Activated CD4-positive, alpha-beta memory T cell treated with anti-CD3 and anti-CD28 coated beads, Interleukin-2, amount 10 ng/mL, durations not matched to agents 7 days and 5 days (primary cell): ENCODE results near the gene C9. TPM values are rescaled to one million over a fixed set of nuclear protein-coding genes. Genes with fewer than 3 reads are reported as not detected.
"Not testable (repeated sequence)": the region's sequence is repeated elsewhere in the genome, so short reads cannot be mapped to it uniquely, and the experiment has no call there.

ENCODE experiments used
- CTCF ChIA-PET: fragments of 350-600 bp; sonication (Branson Sonifier 250); formaldehyde crosslinking; loops from one replicate; lab custom pipeline; 2021; ENCODE audit warnings: antibody characterized with exemption, inconsistent platforms; lab: Charles Lee
- POLR2A ChIA-PET: fragments of 350-600 bp; sonication (Branson Sonifier 250); formaldehyde crosslinking; loops from one replicate; lab custom pipeline; 2021; ENCODE audit warnings: antibody characterized with exemption; lab: Charles Lee
- DNase-seq: peaks from one replicate; pipeline ENCODE4 v3.0.0-alpha.2; 2020
- H3K27ac Mint-ChIP-seq: one replicate; pipeline ENCODE4 v1.8.0; 2021; ENCODE audit warnings: mild to moderate bottlenecking, mixed read lengths
- H3K27me3 Mint-ChIP-seq: one replicate; pipeline ENCODE4 v1.8.0; 2021; ENCODE audit warnings: mixed read lengths
- H3K36me3 Mint-ChIP-seq: one replicate; pipeline ENCODE4 v1.8.0; 2021; ENCODE audit warnings: low read depth, mixed read lengths
- H3K4me1 Mint-ChIP-seq: one replicate; pipeline ENCODE4 v1.8.0; 2021; ENCODE audit warnings: mixed read lengths
- H3K4me3 Mint-ChIP-seq: one replicate; pipeline ENCODE4 v1.8.0; 2021; ENCODE audit warnings: mild to moderate bottlenecking, mixed read lengths
- H3K9me3 Mint-ChIP-seq: one replicate; pipeline ENCODE4 v1.8.0; 2021; ENCODE audit warnings: mixed read lengths
- total RNA-seq, 2 experiments: library from RNA; stranded (reverse); gene quantifications; one replicate each; pipeline ENCODE4 v1.2.3, GENCODE V29; 2021

C9 gene
- not detected for total RNA-seq

GRCh38 chr5:39364367-39364766, at the start of gene C9:
TSS of gene C9 (minus strand) at chr5:39364495. CDS start at chr5:39364464, 31 bp downstream.
- Mint-ChIP-seq H3K27me3 (no peaks in the 10 kb centered on the region), H3K9me3 (no peaks in the 10 kb centered on the region), H3K4me1 (no peaks in the 10 kb centered on the region), H3K36me3 (no peaks in the 10 kb centered on the region), H3K27ac (no peak within 1 kb of the TSS), H3K4me3 (no peak within 1 kb of the TSS)
- ChIA-PET POLR2A (interaction anchor here (0.6 kb wide), 1 partner anchor 178 kb away, joined by 3 read pairs; no protein-coding TSS in a partner anchor), CTCF (interaction anchor here (2.2 kb wide), 1 partner anchor 11 kb away, joined by 9 read pairs; no protein-coding TSS in a partner anchor)
- DNase-seq, result no peak

DNA sequence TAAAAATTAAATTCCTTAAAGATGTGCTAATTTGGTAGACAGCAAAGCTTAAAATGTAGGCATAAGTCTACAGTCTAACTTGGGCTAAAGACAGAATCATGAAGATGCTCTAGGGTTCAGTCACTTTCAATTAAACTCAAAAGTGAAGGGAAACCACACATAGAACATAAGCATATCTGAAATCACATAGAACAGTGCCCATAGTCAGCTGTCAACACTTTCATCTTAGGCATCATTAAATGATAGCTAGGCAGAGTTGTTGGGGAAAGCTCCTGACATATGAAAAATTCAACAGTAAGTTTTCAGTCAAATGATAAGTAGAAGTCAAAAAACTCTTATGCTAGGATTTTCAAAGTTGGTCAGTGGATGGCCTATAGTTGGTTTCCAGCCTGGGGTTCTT, 49.5 kb upstream of the C9 start:
- DNase-seq, result no peak
- no peak overlapping the region for H3K4me3 Mint-ChIP-seq
- H3K9me3 Mint-ChIP-seq, result no peaks in the 10 kb centered on the region
- CTCF ChIA-PET, result no interaction called here
- no peaks in the 10 kb centered on the region for H3K4me1 Mint-ChIP-seq
- no peaks in the 10 kb centered on the region for H3K36me3 Mint-ChIP-seq
- POLR2A ChIA-PET, result no interaction called here
- no peak overlapping the region for H3K27ac Mint-ChIP-seq
- peaks cover 28% of the 10 kb centered on the region for H3K27me3 Mint-ChIP-seq

DNA sequence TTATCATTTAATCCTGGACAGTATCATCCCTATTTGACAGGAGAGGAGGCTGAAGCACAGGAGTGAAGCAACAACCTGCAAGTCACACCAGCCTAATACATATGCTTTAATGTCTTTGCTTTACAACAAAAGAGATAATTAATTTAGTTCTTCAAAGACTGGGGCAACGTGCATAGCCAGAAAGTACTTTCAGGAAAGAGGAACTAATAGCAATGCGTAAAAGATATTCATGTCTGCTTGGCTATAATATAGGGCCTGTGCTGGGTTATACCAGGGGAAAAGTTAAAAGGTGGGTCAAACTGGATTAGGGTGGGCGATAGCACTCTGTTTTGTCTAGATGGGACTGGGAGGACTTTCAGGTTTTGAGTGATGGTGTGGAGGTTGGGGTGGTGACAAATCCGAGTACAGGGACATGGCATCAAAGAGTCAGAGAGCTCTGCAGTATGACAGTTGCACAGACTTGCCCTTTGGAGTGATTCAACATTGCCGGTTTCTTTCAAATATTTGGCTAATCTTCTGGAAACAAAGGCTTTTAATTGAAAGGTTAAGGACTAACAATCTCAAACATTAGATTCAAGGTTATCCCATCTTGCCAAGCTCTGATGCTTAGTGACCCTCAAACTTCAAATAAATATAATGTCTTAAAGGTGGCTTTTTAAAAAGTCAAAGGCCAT, 48.6 kb upstream of the C9 start:
- DNase-seq, result no peak
- ChIA-PET POLR2A (no interaction called here), CTCF (no interaction called here)
- Mint-ChIP-seq H3K4me3 (no peak overlapping the region), H3K9me3 (no peaks in the 10 kb centered on the region), H3K36me3 (no peaks in the 10 kb centered on the region), H3K27ac (no peak overlapping the region), H3K4me1 (no peaks in the 10 kb centered on the region), H3K27me3 (peaks cover 28% of the 10 kb centered on the region)

DNA sequence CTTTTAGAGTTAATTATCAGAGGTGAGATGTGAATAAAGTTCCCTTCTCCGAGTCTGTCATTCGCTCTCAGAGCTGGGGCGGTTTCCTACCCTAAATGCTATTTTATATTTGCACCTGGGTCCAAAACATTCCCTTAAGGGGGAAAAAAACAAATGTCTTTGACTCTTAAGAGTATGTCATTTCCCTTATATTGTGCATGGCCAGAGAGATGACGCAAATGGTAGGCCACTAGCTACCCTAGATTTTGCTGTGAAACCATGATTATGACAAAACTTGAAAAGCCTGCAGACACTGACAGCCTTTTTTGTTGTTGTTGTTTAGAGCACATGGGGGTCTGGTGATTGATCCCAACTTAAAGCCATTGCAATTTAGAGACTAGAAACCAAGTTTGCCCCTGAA, 47.7 kb upstream of the C9 start:
- H3K27ac Mint-ChIP-seq, result no peak overlapping the region

DNA sequence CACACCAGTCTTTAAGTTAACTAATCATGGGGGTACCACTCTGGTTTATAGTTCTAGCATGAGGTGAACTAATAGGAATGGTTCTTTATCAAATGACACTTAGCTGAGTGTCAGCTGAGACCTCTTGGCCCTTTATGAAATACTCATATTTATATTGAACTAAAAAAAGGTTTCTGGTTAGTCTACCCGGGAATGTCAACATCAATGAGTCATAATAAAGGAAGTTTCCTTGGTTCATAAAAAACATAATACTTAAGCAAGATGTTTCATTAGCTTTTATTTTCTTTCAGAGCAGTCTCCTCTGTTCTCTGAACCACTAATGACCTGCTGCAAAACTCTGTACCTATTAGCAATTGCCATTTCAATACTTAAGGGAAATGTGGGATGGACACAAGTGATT, 46.8 kb upstream of the C9 start:
- Mint-ChIP-seq H3K4me3 (no peak overlapping the region), H3K9me3 (no peaks in the 10 kb centered on the region), H3K4me1 (no peaks in the 10 kb centered on the region), H3K36me3 (no peaks in the 10 kb centered on the region), H3K27me3 (peaks cover 23% of the 10 kb centered on the region), H3K27ac (no peak overlapping the region)
- POLR2A ChIA-PET, result no interaction called here
- no peak for DNase-seq
- CTCF ChIA-PET, result no interaction called here

More for the DNA sequence above, 47.7 kb upstream of the C9 start:
- no peak overlapping the region for H3K4me3 Mint-ChIP-seq
- H3K9me3 Mint-ChIP-seq, result no peaks in the 10 kb centered on the region
- H3K36me3 Mint-ChIP-seq, result no peaks in the 10 kb centered on the region
- H3K27me3 Mint-ChIP-seq, result peaks cover 25% of the 10 kb centered on the region
- no peaks in the 10 kb centered on the region for H3K4me1 Mint-ChIP-seq
- POLR2A ChIA-PET, result no interaction called here
- DNase-seq, result no peak
- CTCF ChIA-PET, result no interaction called here

DNA sequence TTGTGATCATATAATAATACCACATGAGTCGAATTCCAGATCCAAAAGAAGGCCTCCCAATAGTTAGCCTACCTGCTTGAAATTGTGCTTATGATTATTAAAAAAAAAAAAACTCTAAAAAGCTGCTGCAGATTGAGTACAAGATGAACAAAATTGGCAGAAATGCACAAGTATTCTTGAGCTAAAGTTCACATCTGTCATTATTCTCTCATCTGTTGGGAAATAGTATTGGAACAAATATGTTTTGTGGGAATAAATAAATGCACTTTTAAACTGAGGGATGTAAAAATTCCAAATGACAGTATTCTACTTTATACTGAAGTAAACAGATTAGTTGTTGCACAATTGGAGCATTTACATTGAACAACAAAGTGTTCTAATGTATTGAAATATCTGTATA, 44.7 kb upstream of the C9 start:
- Mint-ChIP-seq H3K36me3 (no peaks in the 10 kb centered on the region), H3K27ac (no peak overlapping the region), H3K4me3 (no peak overlapping the region), H3K9me3 (no peaks in the 10 kb centered on the region), H3K27me3 (peaks cover 19% of the 10 kb centered on the region), H3K4me1 (no peaks in the 10 kb centered on the region)
- POLR2A ChIA-PET, result no interaction called here
- no peak for DNase-seq
- CTCF ChIA-PET, result no interaction called here

DNA sequence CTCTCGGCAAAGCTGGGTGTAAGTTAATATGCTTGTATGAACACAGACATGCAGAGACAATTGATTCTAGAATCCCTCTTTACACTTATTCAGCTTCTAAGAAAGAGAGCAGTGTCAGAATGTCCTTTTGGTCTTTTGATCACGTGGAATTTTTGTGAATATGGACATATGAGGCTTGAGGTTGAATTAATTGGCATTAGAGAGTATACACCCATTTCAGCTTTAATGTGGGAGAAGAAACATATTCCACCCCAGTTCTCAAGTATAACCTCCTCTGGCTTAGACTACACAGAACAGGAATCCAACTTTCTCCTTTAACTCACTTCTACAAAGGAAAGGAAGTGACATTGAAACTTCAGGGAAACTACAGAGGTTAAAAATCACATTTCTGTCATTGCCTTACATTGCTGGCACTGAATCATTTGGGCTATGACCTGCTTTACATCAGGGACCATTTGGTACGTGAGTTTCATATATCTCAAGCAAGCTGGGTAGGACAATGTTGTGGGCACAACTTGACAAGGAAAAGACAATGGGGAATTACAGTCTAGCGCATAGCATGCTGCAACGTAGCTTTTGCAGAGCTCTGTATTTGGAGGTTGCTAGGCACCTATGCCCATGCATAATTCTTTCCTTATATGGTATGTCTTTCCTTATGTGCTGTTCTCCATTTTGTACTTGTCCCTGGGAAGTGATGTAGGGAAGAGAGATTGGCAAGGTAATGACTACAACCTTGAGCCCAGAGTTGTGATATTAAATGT, 41.0 kb upstream of the C9 start:
- DNase-seq, result no peak
- ChIA-PET POLR2A (no interaction called here), CTCF (interaction anchor here (1.0 kb wide), 1 partner anchor 29 kb away, joined by 3 read pairs; no protein-coding TSS in a partner anchor)
- H3K27me3 Mint-ChIP-seq, result peaks cover 3% of the 10 kb centered on the region
- no peaks in the 10 kb centered on the region for H3K9me3 Mint-ChIP-seq
- no peaks in the 10 kb centered on the region for H3K4me1 Mint-ChIP-seq
- no peaks in the 10 kb centered on the region for H3K36me3 Mint-ChIP-seq
- no peak overlapping the region for H3K4me3 Mint-ChIP-seq
- no peak overlapping the region for H3K27ac Mint-ChIP-seq

GRCh38 chr5:39403761-39404160, 39.5 kb upstream of the C9 start:
- H3K36me3 Mint-ChIP-seq, DNase-seq, H3K27me3 Mint-ChIP-seq, H3K27ac Mint-ChIP-seq, H3K9me3 Mint-ChIP-seq, POLR2A ChIA-PET, CTCF ChIA-PET, H3K4me1 Mint-ChIP-seq, H3K4me3 Mint-ChIP-seq: not testable (repeated sequence)

DNA sequence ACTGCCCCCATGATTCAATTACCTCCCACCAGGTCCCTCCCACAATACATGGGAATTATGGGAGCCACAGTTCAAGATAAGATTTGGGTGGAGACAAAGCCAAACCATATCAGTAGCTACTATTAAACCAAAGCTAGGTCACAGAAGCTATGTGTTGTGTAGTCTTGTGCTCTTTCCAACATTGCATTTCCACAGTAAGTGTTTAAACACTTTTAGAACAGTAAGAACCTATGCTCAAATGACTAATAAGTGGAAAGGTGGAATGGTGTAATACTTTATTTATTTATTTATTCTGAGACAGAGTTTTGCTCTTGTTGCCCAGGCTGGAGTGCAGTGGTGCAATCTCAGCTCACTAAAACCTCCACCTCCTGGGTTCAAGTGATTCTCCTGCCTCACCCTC, 37.8 kb upstream of the C9 start:
- H3K36me3 Mint-ChIP-seq, POLR2A ChIA-PET, H3K27ac Mint-ChIP-seq, DNase-seq, H3K27me3 Mint-ChIP-seq, H3K4me3 Mint-ChIP-seq, H3K4me1 Mint-ChIP-seq, H3K9me3 Mint-ChIP-seq: not testable (repeated sequence)
- CTCF ChIA-PET, result interaction anchor here (2.8 kb wide), 1 partner anchor 26 kb away, joined by 6 read pairs; no protein-coding TSS in a partner anchor

DNA sequence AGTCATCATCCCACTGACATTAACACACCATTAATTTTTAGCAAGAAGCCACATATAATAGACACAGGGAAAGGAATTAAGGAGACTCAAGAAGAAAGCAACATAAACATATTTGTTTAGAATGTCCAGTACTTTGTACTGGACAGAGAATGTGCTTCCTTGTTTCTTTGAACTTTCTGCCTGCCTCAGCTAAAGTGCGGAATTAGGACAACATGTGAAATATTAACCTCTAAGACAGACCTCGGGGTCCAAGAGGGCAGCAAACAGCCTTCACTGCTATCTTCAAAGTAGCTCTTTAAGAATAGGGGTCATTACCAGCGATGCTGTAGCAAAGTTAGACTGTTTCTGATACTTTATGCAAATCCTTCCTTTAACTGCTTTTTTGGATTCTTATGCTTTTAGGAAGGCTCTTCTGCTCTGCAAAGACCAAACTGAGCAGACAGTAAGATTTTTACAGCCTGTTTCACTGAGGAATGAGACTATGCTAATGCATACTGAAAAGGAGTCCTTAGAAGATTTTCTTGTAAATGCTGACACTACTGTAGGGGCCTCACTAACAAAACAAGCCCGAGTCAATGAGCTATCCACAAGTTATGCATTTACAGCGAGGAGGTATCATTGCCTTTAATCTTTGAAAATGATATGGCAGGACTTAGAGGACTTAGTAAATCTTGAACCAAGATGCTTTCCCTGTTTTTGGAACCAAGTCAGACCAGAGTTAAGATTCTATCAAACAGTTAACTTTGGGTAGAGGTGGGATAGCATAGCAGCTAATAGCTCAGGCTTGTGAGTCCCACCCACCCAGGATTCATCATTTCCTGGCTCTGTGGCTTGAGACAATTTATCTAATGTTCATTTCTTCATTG, 36.7 kb upstream of the C9 start:
- CTCF ChIA-PET, result interaction anchor here (2.8 kb wide), 1 partner anchor 25 kb away, joined by 6 read pairs; no protein-coding TSS in a partner anchor
- Mint-ChIP-seq H3K36me3 (no peaks in the 10 kb centered on the region), H3K4me1 (no peaks in the 10 kb centered on the region), H3K9me3 (no peaks in the 10 kb centered on the region), H3K27ac (no peak overlapping the region), H3K27me3 (no peaks in the 10 kb centered on the region), H3K4me3 (no peak overlapping the region)
- no peak for DNase-seq
- POLR2A ChIA-PET, result no interaction called here

DNA sequence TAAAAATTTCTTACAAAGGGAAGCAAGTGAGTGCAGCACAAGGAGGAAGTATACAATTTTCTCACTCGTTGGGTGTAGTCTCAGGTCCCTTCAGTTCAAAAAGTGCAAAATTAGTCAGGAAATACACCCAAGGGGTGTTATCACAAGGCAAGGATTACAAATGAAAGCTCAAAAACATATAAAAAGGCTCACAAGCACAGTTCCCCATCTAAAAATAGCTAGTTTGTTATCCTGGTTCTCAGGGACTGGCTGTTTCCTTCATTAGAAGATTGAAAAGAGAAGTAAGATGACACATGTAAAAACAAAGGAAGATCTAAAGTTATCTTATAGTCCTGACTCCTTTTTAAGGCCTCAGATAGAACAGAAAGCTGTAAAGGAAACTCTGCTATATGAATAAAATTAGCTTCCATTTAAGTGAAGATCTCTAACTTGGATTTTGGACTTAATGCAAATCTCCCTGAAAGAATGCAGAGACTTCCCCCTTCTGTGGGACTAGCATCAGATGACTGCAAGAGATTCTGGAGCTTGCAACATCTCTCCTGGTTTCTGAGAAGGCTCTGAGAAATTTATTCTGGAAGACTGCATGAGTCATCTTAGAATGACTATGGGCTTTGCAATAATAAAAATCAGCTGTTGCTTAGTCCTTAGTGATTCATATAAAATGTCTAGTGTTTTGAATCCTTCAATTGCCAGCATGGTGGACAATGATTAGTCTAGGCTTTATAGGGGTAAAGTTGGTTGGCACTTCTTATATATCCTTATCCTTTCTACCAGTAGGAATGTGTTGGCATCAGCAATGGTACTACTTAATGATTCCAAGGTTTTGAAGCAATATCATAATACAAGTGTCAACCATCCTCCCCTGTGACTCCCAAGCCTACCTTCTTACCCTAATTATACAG, 35.1 kb upstream of the C9 start:
- H3K4me3 Mint-ChIP-seq, result no peak overlapping the region
- no peaks in the 10 kb centered on the region for H3K4me1 Mint-ChIP-seq
- H3K27me3 Mint-ChIP-seq, result no peaks in the 10 kb centered on the region
- no peaks in the 10 kb centered on the region for H3K36me3 Mint-ChIP-seq
- H3K27ac Mint-ChIP-seq, result no peak overlapping the region
- ChIA-PET POLR2A (no interaction called here), CTCF (interaction anchor here (0.5 to 2.8 kb wide), 3 partner anchors 23 to 273 kb away, joined by 3 to 6 read pairs (median 3); no protein-coding TSS in a partner anchor)
- no peaks in the 10 kb centered on the region for H3K9me3 Mint-ChIP-seq
- DNase-seq, result no peak

GRCh38 chr5:39396843-39397242, 32.5 kb upstream of the C9 start:
- no peaks in the 10 kb centered on the region for H3K4me1 Mint-ChIP-seq
- H3K27me3 Mint-ChIP-seq, result no peaks in the 10 kb centered on the region
- ChIA-PET CTCF (interaction anchor here (0.8 kb wide), 1 partner anchor 21 kb away, joined by 3 read pairs; no protein-coding TSS in a partner anchor), POLR2A (no interaction called here)
- no peak for DNase-seq
- H3K4me3 Mint-ChIP-seq, result no peak overlapping the region
- H3K27ac Mint-ChIP-seq, result no peak overlapping the region
- no peaks in the 10 kb centered on the region for H3K9me3 Mint-ChIP-seq
- H3K36me3 Mint-ChIP-seq, result no peaks in the 10 kb centered on the region
